UCSD-AML1 (cell line): ENCODE results near the gene ANAPC13.

Experiments used
- DNase-seq: peaks from one replicate; lab custom pipeline; 2025; ENCODE audit not compliant: unreplicated experiment; lab: John Stamatoyannopoulos, UW

Gene ANAPC13

DNA sequence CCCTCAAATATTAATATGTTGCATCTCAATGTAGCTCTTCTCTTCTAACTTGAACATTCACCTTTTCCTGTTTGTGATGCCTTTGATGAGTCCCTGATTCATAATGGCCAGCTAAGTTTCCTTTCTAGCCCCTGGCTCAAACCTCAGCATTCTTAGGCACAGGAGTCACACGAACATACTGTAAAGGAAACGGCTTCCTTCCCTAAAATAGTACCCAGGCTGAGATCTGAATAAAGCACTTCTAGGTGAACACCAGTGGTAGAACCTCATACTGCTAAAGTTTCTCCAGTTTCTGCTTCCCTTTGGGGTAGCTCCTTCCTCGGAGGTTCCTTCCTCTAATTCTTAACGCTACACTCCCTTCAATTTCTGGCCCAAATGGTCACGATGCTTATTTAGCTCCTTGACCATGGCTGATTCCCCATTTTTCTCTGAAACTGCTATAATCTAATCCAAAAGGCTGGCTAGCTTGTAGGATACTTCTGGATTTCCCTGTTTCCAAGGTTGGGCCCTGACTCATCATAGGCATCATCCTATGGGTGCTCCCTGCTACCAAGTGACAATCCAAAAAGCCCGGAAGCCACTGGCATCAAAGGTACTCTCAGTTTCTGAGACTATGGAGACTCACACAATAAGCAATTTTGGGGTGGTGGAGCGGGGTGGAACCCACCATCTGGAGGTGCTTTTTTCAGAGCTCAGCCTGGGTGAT is 2.4 kb downstream of the ANAPC13 start:
- no peak for DNase-seq

DNA sequence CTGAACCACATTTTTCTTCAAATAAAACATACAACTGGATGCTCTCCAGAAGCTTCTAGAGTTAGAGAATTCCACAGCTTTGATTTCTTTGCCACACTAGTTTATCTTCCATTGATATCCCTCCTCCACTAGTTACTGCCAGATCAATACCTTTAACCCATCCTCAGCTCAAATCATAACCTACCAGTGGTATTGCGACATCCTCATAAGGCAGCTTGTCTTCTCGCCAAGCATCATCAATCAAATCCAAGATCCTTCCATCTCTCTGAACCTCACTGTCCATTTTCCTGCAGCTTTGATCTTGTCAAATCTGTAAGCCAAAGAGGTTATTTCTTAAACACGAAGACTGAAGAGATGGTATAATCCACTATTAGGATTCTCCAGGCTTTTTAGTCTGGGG is 3.2 kb downstream of the ANAPC13 start:
- DNase-seq: no peak

DNA sequence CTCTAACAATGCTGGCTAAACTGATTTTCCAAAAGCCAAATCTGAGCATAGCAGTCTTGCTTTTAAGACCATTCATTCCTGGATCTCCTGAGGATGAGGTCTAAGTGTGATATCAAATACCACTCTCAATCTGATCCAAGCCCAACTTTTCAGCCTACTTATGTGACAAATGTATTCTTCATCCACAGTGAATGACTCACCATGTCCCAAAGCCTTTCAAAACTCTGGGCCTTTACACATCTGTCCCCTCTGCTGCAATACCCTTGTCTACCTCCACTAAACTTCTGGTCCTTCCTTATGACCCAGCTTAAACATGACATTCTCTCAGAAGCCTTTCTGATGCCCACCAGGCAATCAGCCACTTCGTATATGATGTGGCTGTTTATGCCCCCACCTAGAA is 4.6 kb downstream of the ANAPC13 start:
- DNase-seq: no peak

DNA sequence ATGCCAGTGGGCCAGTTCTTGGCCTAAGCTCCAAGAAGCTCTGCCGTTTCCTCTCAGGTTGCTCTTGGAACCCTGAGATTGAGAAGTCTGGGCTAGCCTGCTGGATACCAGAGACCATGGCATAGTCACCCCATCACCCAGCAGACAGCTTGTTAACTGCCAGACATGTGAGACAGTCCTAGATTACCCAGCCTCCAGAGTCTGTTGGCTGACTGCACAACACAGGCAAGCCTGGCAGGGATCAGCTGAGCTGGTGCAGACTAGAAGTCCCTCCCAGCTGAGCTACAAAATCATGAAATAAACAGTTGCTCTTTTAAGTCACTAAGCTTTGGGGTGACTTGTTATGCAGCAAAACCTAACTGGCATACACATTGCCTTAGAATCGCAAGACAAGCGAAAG is 5.2 kb downstream of the ANAPC13 start:
- DNase-seq: no peak

DNA sequence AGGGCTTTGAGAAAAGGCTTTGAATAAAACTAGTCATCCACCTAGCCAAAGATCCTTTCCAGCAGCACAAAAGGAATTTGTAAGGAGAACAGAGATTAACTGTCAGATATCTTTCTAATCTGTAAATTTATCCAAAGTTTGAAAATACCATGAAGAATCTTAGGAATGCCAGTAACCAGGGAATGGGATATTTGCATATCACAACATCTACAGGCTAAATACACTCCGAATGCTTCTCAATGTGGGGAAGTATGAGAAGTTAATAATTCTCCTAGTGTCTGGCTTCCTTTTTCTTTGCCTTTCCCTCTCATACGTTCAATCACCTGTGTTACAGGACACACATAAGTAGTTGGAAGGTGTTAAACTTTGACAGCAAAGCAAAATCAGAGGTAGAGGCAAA is 7.8 kb downstream of the ANAPC13 start:
- no peak for DNase-seq

DNA sequence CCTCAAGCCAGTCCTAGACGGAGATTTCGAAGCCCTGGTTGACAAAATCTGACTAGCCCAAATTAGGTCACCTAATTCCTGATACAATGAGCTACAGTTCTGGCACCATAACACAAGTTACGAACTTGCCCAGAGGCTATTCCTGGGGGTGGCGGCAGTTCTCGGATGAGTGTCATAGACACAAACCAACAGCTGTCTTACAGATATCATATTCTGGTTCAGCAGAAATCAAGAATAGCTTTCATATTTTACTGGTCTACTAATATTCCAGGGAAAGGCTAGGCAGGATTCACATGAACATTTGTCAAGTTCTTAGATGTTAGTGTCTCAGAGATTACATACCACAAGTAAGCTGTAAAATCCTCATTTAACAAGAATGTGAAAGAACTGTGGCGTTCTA is 8.8 kb downstream of the ANAPC13 start:
- DNase-seq: no peak

DNA sequence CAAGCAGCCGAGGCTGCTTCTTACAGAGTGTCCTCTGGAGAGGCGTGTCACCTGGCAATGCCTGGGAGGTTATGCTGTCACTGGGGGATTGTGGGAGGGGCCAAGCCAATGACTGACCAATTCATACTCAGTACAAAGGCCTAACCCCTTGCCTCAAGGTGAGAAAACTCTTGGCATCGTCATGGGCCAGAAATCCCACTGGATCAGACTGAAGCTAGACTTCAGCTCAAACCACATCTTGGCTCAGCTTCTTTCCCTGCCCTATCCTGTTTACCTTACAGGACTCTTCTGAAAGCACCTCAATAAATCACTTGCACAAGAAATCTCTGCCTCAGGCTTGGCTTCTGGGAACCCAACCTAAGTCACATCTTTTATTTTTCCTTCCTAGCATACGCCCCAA is 9.5 kb downstream of the ANAPC13 start:
- DNase-seq: no peak

DNA sequence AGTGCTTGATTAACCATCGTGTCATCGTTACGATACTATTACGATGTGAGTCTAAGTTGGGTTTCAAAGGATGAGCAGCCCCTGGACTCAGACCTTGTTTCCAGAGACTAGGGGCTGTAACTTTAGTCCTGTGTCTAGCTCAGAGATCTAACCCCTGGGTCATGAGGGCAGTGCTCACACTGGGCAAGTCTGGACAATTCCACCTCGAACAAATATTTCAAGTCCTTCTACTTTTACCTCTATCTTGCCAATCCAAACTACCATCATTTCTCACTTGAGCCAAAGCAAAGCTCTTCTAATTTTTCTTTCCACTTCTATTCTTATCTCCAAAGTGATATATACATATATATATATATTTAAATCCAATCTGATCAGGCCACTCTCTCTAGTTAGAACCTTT is 10.8 kb downstream of the ANAPC13 start:
- no peak for DNase-seq

DNA sequence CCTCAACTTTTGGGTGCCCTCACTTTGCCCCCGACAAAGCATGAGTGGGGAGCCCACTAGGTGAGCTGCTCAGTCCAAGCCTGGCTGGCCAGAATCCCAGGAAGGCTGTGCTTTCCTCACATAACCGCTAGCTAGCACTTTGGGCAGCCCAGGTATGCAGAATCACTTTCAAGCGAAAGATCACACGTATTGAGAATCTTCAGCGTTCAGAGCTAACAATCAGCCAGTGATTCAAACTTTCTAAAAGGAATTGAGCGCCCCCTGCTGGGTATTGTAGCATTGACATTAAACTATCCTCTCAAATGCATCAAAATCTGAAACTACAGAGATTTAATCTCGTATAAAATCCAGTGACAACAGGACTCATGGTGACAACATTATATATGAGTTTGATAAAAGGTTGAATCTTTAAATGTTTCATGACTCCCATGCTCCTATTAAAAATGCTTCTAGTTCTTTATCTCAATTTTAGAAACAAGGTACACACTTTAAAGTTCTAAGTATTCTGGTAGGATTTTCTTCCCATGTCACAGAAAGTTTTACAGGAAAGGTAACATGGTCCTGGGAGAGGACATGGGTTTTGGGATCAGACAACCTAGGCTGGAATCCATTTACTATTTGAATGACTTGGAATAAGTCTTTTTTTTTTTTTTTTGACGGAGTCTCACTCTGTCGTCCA is 11.8 kb downstream of the ANAPC13 start:
- no peak for DNase-seq

DNA sequence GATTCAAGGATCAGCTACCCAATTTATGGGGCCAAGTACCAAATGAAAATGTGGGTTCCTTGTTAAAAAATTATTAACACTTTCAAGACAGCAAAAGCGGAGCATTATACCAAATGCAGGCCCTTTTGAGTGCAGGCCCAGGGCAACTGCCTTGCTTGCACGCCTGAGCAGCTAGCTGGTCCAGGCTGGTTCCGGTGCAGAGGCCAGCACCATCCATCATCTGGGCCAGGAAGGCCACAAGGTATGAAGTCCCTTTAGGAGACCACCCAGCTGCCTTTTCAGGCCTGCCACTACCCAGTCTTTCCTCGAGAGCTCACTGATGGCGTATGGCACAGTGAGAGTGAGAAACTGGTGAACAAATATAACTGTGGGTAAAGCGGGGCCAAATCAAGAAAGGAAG is 13.0 kb downstream of the ANAPC13 start:
- DNase-seq: no peak

DNA sequence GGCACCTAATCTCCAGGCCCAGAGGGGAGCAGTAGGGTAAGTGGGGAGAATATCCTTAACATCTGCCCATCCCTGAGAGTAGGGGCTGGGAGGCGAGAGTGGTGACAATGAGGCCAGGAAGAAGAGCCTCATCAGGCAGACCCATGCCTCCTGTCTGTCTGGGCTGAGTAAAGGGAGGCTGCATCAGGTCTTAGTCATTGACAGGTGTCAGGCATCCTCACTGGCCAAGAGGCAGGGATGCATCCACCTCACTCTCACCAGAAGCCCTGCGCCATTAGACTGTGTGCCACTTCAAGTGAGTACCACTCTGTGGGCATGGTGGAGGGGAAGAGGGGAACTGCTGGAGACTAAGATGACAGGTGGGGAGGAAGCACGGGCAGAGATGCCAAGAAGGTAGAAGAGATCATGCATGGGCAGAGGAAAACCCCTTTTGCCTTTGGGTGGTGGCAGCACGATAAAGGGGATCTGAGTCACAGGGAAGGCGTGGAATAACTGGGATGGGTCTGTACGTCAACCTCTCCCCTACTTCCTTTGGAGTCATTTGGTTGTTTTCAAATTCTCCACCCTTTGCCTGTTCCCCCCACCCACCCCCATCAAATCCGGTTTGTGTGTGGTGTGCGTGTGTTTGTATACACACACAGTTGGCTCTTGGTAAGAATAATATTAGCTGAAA is 14.1 kb downstream of the ANAPC13 start:
- no peak for DNase-seq

DNA sequence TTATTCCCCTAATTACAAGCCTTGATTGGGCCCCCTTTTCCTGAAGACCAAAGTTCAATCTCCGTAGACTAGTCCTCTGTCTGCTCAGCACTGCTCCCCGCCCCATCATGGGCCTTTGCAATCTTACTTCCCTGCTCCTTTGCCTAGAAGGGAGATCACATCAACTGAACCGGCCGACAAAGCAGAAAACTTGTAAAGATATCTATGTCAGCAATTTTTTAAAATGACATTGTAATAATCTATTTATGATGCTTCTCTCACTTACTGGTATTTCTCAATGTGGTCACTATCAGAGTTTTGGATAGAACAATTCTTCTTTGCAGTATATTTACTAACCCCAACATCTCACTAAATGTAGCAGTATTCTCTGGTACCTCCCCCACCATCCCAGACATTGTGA is 17.3 kb downstream of the ANAPC13 start:
- DNase-seq: no peak

DNA sequence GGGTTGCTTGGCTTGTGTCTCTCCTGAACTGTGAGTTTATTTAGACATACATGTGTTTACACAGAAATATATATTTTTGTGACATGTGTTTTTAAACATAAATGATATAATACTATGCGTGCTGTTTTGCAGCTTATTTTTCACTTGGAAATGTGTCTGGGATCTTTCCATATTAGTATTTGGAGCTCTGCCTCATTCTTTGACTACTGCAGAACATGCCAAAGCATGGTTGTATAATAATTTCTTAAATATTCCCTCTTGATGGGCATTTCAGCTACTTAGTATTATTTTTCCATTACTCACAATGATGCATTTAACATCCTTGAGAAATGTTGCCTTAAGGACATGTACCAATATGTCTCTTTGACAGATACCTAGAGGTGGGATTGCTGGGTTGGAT is 19.5 kb downstream of the ANAPC13 start:
- DNase-seq: no peak

DNA sequence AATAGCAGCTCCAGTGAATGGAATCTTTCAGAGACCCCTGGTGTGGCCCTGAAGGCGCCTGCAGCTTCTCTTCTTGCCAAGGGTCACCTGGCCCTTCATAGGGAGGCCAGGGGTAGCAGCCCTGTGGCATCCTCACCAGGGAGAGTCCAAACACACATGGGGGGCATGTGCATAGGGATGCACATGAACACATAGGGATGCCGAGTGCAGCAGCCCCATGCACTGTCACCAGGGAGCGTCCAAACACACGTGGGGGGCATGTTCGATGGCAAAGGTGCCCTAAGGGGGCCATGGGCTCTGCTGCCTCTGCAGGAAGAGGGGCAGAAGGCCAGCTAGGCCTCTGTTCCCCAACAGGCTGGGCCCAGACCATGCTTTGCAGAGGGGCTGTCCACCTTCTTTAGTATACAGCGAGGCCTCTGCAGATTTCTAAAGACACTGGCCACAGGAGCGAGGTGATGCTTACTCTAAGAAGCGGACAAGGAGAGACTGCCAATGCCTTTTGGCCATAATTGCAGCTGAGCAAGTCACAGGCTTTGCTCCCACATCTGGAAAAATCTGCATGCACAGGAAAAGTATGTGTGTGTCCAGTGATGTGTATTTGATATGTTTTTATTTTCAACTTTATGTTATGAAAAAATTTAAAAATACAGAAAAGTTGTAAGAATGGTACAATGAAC is 21.0 kb downstream of the ANAPC13 start:
- DNase-seq: no peak

DNA sequence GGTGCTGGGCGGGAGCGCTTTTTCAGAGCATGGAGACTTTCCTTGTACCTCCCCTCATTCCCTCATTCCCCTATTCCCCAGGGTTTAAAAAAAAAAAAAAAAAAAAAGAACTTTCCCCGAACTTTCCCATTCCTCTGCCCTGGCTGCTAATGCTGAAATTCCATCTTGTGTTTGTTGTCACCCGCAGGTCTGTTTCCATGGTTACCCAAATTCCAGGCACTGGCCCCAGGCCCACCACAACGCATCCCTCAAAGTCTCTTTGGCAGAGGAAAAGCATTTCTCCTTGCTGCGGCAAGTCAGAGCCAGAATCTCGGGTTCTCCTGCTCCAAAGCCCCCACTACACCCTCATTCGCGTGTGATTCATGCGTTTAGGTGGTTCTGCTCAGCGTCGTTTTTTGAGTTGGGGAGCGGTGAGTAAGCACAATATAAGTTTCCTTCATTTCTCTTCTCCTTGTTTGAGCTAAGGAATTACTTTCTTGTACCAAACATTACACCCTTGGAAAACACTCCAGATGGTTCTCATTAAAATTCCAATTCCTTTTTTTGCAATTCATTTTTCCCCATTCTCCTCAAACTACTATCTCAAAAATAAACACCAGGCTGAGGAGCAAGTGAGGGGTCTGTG is 21.6 kb downstream of the ANAPC13 start:
- no peak for DNase-seq

DNA sequence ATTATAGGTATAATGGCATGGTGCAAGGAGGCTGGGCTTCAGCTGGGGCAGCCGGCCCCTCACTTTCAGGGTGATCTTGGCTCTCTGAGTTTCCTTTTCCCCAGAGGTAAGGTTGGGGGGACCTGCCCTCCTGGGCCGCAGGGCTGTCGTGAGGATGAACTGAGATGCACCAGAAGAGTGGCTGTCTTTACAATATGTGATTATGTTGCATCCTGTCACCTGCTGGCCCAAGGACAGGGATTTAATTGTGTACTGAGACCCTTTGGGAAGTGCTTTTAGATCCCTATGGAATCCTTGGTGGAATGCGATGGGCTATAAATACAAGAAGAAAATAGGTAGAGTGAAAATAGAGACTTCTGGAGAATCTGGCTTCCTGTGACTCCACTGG is 22.1 kb downstream of the ANAPC13 start:
- DNase-seq: no peak

DNA sequence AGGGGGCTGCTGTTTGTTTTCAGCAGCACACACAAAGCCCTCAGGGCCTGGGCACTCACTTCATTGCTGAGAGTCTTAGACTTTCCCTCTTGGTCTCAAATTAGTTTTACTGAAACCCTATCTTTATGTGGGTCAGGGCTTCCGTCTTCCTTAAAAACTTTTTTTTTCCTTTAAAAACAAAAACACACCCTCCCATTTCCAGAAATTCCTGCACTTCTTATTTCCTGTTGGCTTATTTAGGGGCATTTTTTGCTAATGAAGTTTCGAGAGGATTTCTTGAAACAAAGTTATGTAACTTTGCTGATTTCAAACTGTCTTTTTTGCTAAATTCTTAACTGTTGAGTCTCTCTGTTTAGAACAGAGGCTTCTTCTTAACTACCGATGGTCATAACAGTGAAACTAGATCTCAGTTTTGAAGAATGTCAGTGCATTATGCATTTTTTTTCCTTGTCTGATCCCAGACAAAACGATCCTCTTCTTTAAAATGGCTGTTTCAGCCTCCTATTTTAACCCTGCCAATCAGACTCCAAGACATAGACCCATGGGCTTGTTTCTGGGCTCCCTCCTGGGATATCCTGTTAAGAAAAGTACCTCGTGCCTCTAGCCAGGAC is 23.3 kb downstream of the ANAPC13 start:
- DNase-seq: no peak

DNA sequence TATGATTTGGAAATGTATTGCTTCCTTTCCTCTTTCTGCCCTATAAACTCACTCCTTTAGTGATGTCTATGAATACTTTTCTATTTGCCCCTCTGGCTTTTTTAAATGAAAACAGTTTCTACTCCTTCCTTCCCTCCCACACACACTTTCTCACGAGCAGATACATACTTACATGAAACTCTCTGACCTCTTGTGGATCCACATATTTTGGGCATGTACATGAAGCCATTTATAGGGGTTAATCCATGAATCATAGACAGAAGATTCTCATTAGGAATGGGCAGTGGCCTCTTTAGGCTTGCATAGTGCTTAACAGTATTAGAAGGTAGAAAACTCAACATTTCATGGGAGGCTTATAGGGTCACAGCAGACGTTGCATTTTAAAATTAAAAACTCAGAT is 24.8 kb downstream of the ANAPC13 start:
- no peak for DNase-seq

DNA sequence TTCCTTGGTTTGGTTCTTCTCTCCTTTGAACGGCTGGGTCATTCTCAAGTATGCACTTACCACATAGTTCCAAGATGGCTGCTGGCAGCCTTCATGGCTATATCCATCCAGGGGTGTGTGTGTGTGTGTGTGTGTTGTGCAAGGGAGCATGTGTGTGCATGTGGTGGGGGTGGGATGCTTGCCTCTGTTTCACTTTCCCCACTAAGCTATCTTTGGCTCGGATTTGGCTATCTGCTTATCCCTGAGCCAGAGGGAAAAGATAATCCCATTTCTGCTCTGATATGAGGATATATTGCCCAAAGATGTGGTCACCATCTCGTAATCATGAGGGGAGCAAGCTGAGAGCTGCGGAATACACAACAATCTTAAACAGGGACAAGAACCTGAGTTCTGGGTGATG is 26.2 kb downstream of the ANAPC13 start:
- no peak for DNase-seq

DNA sequence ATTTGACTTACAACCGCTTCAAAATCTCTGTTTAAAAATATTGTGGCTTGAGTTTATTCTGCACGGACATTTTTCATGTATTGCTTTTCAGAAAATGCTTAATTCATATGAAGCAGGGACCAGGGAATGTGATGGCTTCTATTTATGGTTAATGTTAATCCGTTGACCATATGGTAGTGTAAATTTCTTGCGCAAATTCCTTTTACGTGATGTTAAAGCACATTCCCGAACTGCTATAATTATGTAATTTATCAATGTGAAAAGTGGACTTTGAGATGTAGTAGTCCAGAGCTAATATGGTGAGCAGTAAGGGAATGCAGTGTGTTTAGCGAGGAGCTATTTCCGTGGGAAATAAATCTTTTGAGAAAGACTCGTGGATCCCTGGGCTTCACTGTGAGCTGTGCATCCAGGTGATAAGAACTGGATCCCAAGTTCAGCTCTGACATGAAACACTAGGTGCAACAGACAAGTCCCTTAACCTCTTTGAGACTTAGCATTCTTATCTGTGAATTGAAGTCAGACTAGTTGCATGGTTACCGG is 27.3 kb downstream of the ANAPC13 start:
- DNase-seq: no peak
